ENCODE results near the gene CCDC124. TPM values are rescaled to one million over a fixed set of nuclear protein-coding genes. Genes with fewer than 3 reads are reported as not detected.

CCDC124 gene
- polyA plus RNA-seq, 1 of the 3 experiments (the other 2 are of a cell fraction) = 231 TPM

GRCh38 chr19:17949956-17950309 lies 17.1 kb downstream of the CCDC124 start:
- Histone ChIP-seq H3F3A (replicated peaks; ENCODE audit: insufficient read depth) (peaks cover 13% of the 10 kb centered on the region), H3K4me1 (ENCODE audit: control insufficient read depth in 1 of 2, insufficient read depth in 2 of 2, low read depth in 1 of 2, low read length in 1 of 2) (peaks cover 5 to 22% of the 10 kb centered on the region in 2 experiments; a peak in 2 of 4 replicates), H3K4me3 (ENCODE audit: low read depth in 2 of 2, low read length in 1 of 2) (no peak overlapping the region), H3K9me2 (no peaks in the 10 kb centered on the region), H3K79me2 (ENCODE audit: insufficient read depth) (no peaks in the 10 kb centered on the region), H3K9me3 (no peaks in the 10 kb centered on the region), H3K9ac (no peak overlapping the region), H4K20me1 (ENCODE audit: insufficient read depth) (no peaks in the 10 kb centered on the region), H2AFZ (ENCODE audit: low read depth) (no peak overlapping the region), H3K27me3 (ENCODE audit: insufficient read depth) (peaks cover 49% of the 10 kb centered on the region), H3K27ac (ENCODE audit: low read depth in 2 of 2, low read length in 1 of 2) (no peak overlapping the region), H3K4me2 (no peak overlapping the region), H3K36me3 (replicated peaks in 1 of 2; ENCODE audit: control insufficient read depth in 1 of 2, insufficient read depth in 2 of 2, low read length in 1 of 2) (no peaks in the 10 kb centered on the region)
- DNase-seq = no peak
- 76% methylated on average over 9 of the region's 11 CpGs for WGBS (ENCODE audit: low lambda C conversion rate)
- CTCF ChIA-PET = interaction anchor here (0.9 to 21.7 kb wide), 3 partner anchors 15 to 46 kb away, joined by 3 to 464 read pairs (median 69); partner anchors contain the start of gene CCDC124
- no peak for TF ChIP-seq SIN3A (IDR thresholded peaks at IDR 0.05; ENCODE audit: borderline replicate concordance, low read depth, low read length)
- no peak for TF ChIP-seq MXI1 (IDR thresholded peaks at IDR 0.05; ENCODE audit: low read depth, low read length)
- TF ChIP-seq POLR2AphosphoS5 (IDR thresholded peaks at IDR 0.05; ENCODE audit: low read depth, low read length) = no peak
- TF ChIP-seq RFX5 (IDR thresholded peaks at IDR 0.05; ENCODE audit: low read length) = no peak
- no peak for TF ChIP-seq RCOR1 (IDR thresholded peaks at IDR 0.05; ENCODE audit: low read length)
- TF ChIP-seq TEAD4 (IDR thresholded peaks at IDR 0.05; ENCODE audit: borderline replicate concordance, insufficient read depth) = no peak
- TF ChIP-seq GATA2 (CRISPR knock-in tag; IDR thresholded peaks at IDR 0.05) = no peak
- no peak for TF ChIP-seq TCF12 (IDR thresholded peaks at IDR 0.05)
- TF ChIP-seq NRF1 (IDR thresholded peaks at IDR 0.05; ENCODE audit: low read depth, low read length) = no peak
- no peak for TF ChIP-seq YY1 (IDR thresholded peaks at IDR 0.05; ENCODE audit: low read depth)
- no peak for TF ChIP-seq RXRA (IDR thresholded peaks at IDR 0.05; ENCODE audit: borderline replicate concordance, low read depth)
- TF ChIP-seq FOXJ3 (CRISPR knock-in tag; IDR thresholded peaks at IDR 0.05) = no peak
- TF ChIP-seq EP300 (IDR thresholded peaks at IDR 0.05; ENCODE audit: borderline replicate concordance in 1 of 2, low read depth in 1 of 2, low read length in 1 of 2) = no peak
- TF ChIP-seq CTCF (IDR thresholded peaks at IDR 0.05) = no peak
- no peak for TF ChIP-seq PBX3 (IDR thresholded peaks at IDR 0.05)
- TF ChIP-seq CHD2 (IDR thresholded peaks at IDR 0.05; ENCODE audit: low read length, partially characterized antibody) = no peak
- TF ChIP-seq TAF1 (IDR thresholded peaks at IDR 0.05; ENCODE audit: borderline replicate concordance, low read depth, low read length) = no peak
- no peak for TF ChIP-seq ZBTB33 (IDR thresholded peaks at IDR 0.05; ENCODE audit: borderline replicate concordance, low read depth)
- TF ChIP-seq, protein P1, sequence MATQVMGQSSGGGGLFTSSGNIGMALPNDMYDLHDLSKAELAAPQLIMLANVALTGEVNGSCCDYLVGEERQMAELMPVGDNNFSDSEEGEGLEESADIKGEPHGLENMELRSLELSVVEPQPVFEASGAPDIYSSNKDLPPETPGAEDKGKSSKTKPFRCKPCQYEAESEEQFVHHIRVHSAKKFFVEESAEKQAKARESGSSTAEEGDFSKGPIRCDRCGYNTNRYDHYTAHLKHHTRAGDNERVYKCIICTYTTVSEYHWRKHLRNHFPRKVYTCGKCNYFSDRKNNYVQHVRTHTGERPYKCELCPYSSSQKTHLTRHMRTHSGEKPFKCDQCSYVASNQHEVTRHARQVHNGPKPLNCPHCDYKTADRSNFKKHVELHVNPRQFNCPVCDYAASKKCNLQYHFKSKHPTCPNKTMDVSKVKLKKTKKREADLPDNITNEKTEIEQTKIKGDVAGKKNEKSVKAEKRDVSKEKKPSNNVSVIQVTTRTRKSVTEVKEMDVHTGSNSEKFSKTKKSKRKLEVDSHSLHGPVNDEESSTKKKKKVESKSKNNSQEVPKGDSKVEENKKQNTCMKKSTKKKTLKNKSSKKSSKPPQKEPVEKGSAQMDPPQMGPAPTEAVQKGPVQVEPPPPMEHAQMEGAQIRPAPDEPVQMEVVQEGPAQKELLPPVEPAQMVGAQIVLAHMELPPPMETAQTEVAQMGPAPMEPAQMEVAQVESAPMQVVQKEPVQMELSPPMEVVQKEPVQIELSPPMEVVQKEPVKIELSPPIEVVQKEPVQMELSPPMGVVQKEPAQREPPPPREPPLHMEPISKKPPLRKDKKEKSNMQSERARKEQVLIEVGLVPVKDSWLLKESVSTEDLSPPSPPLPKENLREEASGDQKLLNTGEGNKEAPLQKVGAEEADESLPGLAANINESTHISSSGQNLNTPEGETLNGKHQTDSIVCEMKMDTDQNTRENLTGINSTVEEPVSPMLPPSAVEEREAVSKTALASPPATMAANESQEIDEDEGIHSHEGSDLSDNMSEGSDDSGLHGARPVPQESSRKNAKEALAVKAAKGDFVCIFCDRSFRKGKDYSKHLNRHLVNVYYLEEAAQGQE (IDR thresholded peaks at IDR 0.05; ENCODE audit: low read depth, low read length) = no peak
- POLR2A ChIA-PET = no interaction called here
